PC-3 (cell line): ENCODE measurements around the gene SPCS3.

Experiments
- EZH2phosphoT487 ChIP-seq: fragments of 300-600 bp; sonication (generic); IDR thresholded peaks from 2 replicates; pipeline ENCODE4 v1.6.1; 2018; ENCODE audit warnings: mild to moderate bottlenecking, antibody characterized with exemption, low read length, borderline replicate concordance
- TF ChIP-seq, protein P1 (sequence below): fragments of 300-600 bp; sonication (generic); conservative IDR thresholded peaks from 2 replicates; pipeline ENCODE4 v1.5.1; 2017; ENCODE audit warnings: antibody characterized with exemption, low read depth, mild to moderate bottlenecking, low read length

DNA sequence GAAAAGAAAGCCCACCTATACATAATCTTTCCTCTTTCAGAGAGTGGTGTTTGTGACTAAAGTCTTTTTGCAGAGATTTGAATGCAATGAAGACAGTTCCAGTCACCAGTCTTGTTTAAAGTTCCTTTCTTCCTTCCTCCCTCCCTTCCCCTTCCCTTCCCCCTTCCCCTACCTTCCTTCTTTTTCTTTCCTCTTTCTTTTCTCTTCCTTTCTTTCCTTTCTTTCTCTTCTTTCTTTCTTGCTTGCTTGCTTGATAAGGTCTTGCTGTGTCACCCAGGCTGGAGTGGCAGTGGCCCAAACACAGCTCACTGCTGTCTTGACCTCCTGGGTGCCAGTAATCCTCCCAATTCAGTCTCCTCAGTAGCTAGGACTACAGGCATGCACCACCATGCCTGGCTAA is 31.7 kb upstream of the SPCS3 start:
- TF ChIP-seq, protein P1, sequence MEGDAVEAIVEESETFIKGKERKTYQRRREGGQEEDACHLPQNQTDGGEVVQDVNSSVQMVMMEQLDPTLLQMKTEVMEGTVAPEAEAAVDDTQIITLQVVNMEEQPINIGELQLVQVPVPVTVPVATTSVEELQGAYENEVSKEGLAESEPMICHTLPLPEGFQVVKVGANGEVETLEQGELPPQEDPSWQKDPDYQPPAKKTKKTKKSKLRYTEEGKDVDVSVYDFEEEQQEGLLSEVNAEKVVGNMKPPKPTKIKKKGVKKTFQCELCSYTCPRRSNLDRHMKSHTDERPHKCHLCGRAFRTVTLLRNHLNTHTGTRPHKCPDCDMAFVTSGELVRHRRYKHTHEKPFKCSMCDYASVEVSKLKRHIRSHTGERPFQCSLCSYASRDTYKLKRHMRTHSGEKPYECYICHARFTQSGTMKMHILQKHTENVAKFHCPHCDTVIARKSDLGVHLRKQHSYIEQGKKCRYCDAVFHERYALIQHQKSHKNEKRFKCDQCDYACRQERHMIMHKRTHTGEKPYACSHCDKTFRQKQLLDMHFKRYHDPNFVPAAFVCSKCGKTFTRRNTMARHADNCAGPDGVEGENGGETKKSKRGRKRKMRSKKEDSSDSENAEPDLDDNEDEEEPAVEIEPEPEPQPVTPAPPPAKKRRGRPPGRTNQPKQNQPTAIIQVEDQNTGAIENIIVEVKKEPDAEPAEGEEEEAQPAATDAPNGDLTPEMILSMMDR, result no peak
- no peak for TF ChIP-seq EZH2phosphoT487
